Vagina (tissue), 2 donors: ENCODE measurements around the gene SGTA.

Experiments used
- CTCF ChIP-seq, 3 experiments: fragments of 450-650 bp in 2 of 3; fragments of 200-600 bp in 1 of 3; sonication (generic) in 1 of 3; IDR thresholded peaks; one replicate each; pipeline ENCODE4 v1.5.1; 2017 to 2019; ENCODE audit warnings: antibody characterized with exemption in 3 of 3, mild to moderate bottlenecking in 2 of 3, moderate library complexity in 2 of 3
- POLR2A ChIP-seq, 2 donors: fragments of 450-650 bp; IDR thresholded peaks; one replicate each; pipeline ENCODE4 v1.6.1; 2017; ENCODE audit warnings: antibody characterized with exemption in 2 of 2, mild to moderate bottlenecking in 2 of 2, moderate library complexity in 2 of 2
- POLR2AphosphoS5 ChIP-seq, 2 donors: sonication (generic); formaldehyde crosslinking; IDR thresholded peaks; one replicate each; pipeline ENCODE4 v1.9.0; 2017; ENCODE audit warnings: antibody characterized with exemption in 2 of 2, mild to moderate bottlenecking in 2 of 2, low read depth in 1 of 2; ENCODE audit not compliant: insufficient read depth in 1 of 2

- TF ChIP-seq CTCF (IDR thresholded peaks at IDR 0.05) (no peak), POLR2A (IDR thresholded peaks at IDR 0.05) (no peak), POLR2AphosphoS5 (IDR thresholded peaks at IDR 0.05; ENCODE audit: insufficient read depth in 1 of 2, low read depth in 1 of 2) (no peak)
Observed at GRCh38 chr19:2827022-2827421, 43.9 kb upstream of the SGTA start.
